HepG2 (cell line): ENCODE measurements around the gene SUSD3. TPM values are rescaled to one million over a fixed set of nuclear protein-coding genes. Genes with fewer than 3 reads are reported as not detected.

Experiments used
- ATAC-seq: fragments of 200-7000 bp; cut with Tn5 transposase; 3 replicates; pipeline ENCODE4 v1.9.1; 2020; ENCODE audit warnings: mild to moderate bottlenecking, moderate library complexity
- BruUV-seq: library from RNA; stranded (reverse); fragments of 400-500 nt; replicated peaks from 2 replicates; lab custom pipeline; 2021; lab: Mats Ljungman, UMichigan
- CTCF ChIA-PET: fragments of 300-600 bp; formaldehyde crosslinking; extraction: SDS; loops from one replicate; lab custom pipeline; 2021; ENCODE audit warnings: low total read pairs, inconsistent platforms, low intra/inter-chr PET ratio; lab: Yijun Ruan, JAX
- POLR2A ChIA-PET: fragments of 350-600 bp; sonication (Branson Sonifier 250); formaldehyde crosslinking; loops from one replicate; lab custom pipeline; 2020; ENCODE audit warnings: antibody characterized with exemption, inconsistent platforms; lab: Yijun Ruan, JAX
- DNase-seq: peaks from one replicate; pipeline ENCODE4 v3.0.0-alpha.2; 2015; ENCODE audit warnings: low spot score
- FAIRE-seq: peaks from 3 replicates; lab custom pipeline; 2011; peaks lifted over from hg19 to GRCh38; lab: Jason Lieb, UNC
- H2AFZ ChIP-seq: one replicate; pipeline ENCODE4 v1.6.1; 2011; ENCODE audit warnings: low read length, inconsistent platforms
- H3K27ac ChIP-seq: fragments of 300-600 bp; 3 replicates; pipeline ENCODE4 v1.8.0; 2011; ENCODE audit warnings: mixed run types, mild to moderate bottlenecking, mixed read lengths, low read length, inconsistent platforms; ENCODE audit not compliant: insufficient read depth; ENCODE audit errors: extremely low read length
- H3K27me3 ChIP-seq, 2 experiments: fragments of 200-600 bp in 1 of 2; 2 replicates in 1 of 2; 3 replicates in 1 of 2; pipeline versions ENCODE4 v1.6.0 to v1.8.0; 2011; ENCODE audit warnings: low read length in 2 of 2, mild to moderate bottlenecking in 2 of 2, moderate library complexity in 2 of 2, inconsistent platforms in 1 of 2; ENCODE audit not compliant: insufficient read depth in 2 of 2, control insufficient read depth in 1 of 2
- H3K36me3 ChIP-seq, 2 experiments: fragments of 200-600 bp in 1 of 2; replicated peaks in 1 of 2; 2 replicates in 1 of 2; 3 replicates in 1 of 2; pipeline versions ENCODE4 v1.5.1 to v1.8.0; 2011; ENCODE audit warnings: low read length in 2 of 2, inconsistent platforms in 1 of 2; ENCODE audit not compliant: insufficient read depth in 2 of 2, control insufficient read depth in 1 of 2
- H3K4me1 ChIP-seq: 2 replicates; pipeline ENCODE4 v1.5.1; 2012; ENCODE audit warnings: low read length, inconsistent platforms; ENCODE audit not compliant: insufficient read depth
- H3K4me2 ChIP-seq: 2 replicates; pipeline ENCODE4 v1.6.0; 2011; ENCODE audit warnings: low read depth, low read length, inconsistent platforms
- H3K4me3 ChIP-seq, 3 experiments: fragments of 200-600 bp in 1 of 3; sonication (generic), shearing (Covaris generic) in 1 of 3; replicated peaks in 1 of 3; 2 replicates each; pipeline ENCODE4 v1.5.1; 2011 to 2016; ENCODE audit warnings: low read length in 3 of 3, inconsistent platforms in 2 of 3, low read depth in 2 of 3, mild to moderate bottlenecking in 2 of 3, control low read depth in 1 of 3, mixed read lengths in 1 of 3; ENCODE audit not compliant: insufficient read depth in 1 of 3
- H3K79me2 ChIP-seq: one replicate; pipeline ENCODE4 v1.6.1; 2011; ENCODE audit warnings: low read length, inconsistent platforms; ENCODE audit not compliant: insufficient read depth
- H3K9ac ChIP-seq: 2 replicates; pipeline ENCODE4 v1.6.0; 2011; ENCODE audit warnings: mild to moderate bottlenecking, low read depth, low read length, inconsistent platforms; ENCODE audit not compliant: insufficient read depth
- H3K9me3 ChIP-seq: 2 replicates; pipeline ENCODE4 v1.5.1; 2012; ENCODE audit warnings: mild to moderate bottlenecking, low read length
- H4K20me1 ChIP-seq: 2 replicates; pipeline ENCODE4 v1.6.0; 2011; ENCODE audit warnings: inconsistent platforms, mild to moderate bottlenecking, low read length, moderate library complexity; ENCODE audit not compliant: insufficient read depth
- ATF7 ChIP-seq, 2 experiments: fragments of 450-650 bp in 1 of 2; sonication (generic) in 1 of 2; formaldehyde crosslinking in 1 of 2; IDR thresholded peaks; 2 replicates each; pipeline versions ENCODE4 v1.4.0 to v1.6.1; 2016 to 2020; ENCODE audit warnings: antibody characterized with exemption in 1 of 2, mild to moderate bottlenecking in 1 of 2, missing genetic modification reagents in 1 of 2
- BRF2 ChIP-seq: sonication (generic); formaldehyde crosslinking; IDR thresholded peaks from 2 replicates; pipeline ENCODE4 v1.8.1; 2022; ENCODE audit warnings: mild to moderate bottlenecking, missing genetic modification reagents
- GLMP ChIP-seq: sonication (generic); formaldehyde crosslinking; IDR thresholded peaks from 2 replicates; pipeline ENCODE4 v1.9.0; 2021; ENCODE audit warnings: missing genetic modification reagents, mild to moderate bottlenecking, borderline replicate concordance
- HOXA7 ChIP-seq: sonication (generic); formaldehyde crosslinking; IDR thresholded peaks from 2 replicates; pipeline ENCODE4 v1.8.1; 2022; ENCODE audit warnings: mild to moderate bottlenecking, missing genetic modification reagents, moderate library complexity
- IKZF1 ChIP-seq: fragments of 450-650 bp; IDR thresholded peaks from 2 replicates; pipeline ENCODE4 v1.7.1; 2016
- IKZF5 ChIP-seq: IDR thresholded peaks from 2 replicates; pipeline ENCODE4 v1.6.1; 2018; ENCODE audit warnings: missing genetic modification reagents, mild to moderate bottlenecking, missing compliant biosample characterization
- PREB ChIP-seq: sonication (generic); formaldehyde crosslinking; IDR thresholded peaks from 2 replicates; pipeline ENCODE4 v1.4.0; 2020; ENCODE audit warnings: missing genetic modification reagents
- TAF1 ChIP-seq: sonication (generic); formaldehyde crosslinking; IDR thresholded peaks from 2 replicates; pipeline ENCODE4 v1.4.0; 2020; ENCODE audit warnings: missing genetic modification reagents
- YEATS2 ChIP-seq: sonication (generic); formaldehyde crosslinking; IDR thresholded peaks from 2 replicates; pipeline ENCODE4 v1.4.0; 2020; ENCODE audit warnings: missing genetic modification reagents, borderline replicate concordance
- ZFAT ChIP-seq: sonication (generic); formaldehyde crosslinking; conservative IDR thresholded peaks from 2 replicates; pipeline ENCODE4 v1.8.1; 2023; ENCODE audit warnings: missing genetic modification reagents, inconsistent platforms
- ZKSCAN5 ChIP-seq: sonication (generic); formaldehyde crosslinking; IDR thresholded peaks from 2 replicates; pipeline ENCODE4 v1.5.1; 2020; ENCODE audit warnings: mild to moderate bottlenecking, missing genetic modification reagents
- ZNF431 ChIP-seq: sonication (generic); formaldehyde crosslinking; IDR thresholded peaks from 2 replicates; pipeline ENCODE4 v1.9.0; 2022; ENCODE audit warnings: missing genetic modification reagents, low read depth, mild to moderate bottlenecking, borderline replicate concordance
- WGBS: methylation state at CpG from one replicate; pipeline ENCODE4 v1.1.6; 2017; ENCODE audit warnings: low lambda C conversion rate; 5-methylcytosine and 5-hydroxymethylcytosine counted together
- in situ Hi-C: cut with HindIII; loops from 2 replicates; pipeline ENCODE4 v1.10.0; 2017; ENCODE audit warnings: low pct_unique_long_range_greater_than_20kb; ENCODE audit not compliant: extremely low pct_ligation_motif_present
- intact Hi-C: fragments of 100-400 bp; cut with micrococcal nuclease; formaldehyde crosslinking; loops from one replicate; pipeline ENCODE4 v1.10.0; 2022; ENCODE audit not compliant: unreplicated experiment
- polyA plus RNA-seq, 8 experiments: library from polyadenylated mRNA; depleted of rRNA in 3 of 8; stranded (reverse) in 7 of 8; unstranded in 1 of 8; fragments of >200 nt; fragmentation: Illumina TruSeq in 4 of 8; extraction: Trizol in 4 of 8; gene quantifications; 2 replicates each; pipeline versions ENCODE4 v1.2.1 to v1.2.3, GENCODE V29; 2011 to 2016; ENCODE audit warnings: low read depth in 4 of 8, missing spikeins in 1 of 8, mixed read lengths in 1 of 8; ENCODE audit not compliant: insufficient read depth in 1 of 8
- total RNA-seq, 5 experiments: library from RNA; depleted of rRNA; stranded (reverse); fragments of >200 nt; fragmentation: Illumina TruSeq; extraction: Trizol; gene quantifications; 2 replicates each; pipeline ENCODE4 v1.2.3, GENCODE V29; 2016; ENCODE audit warnings: low read depth in 1 of 5
- TF ChIP-seq, protein P1 (sequence below): sonication (generic); IDR thresholded peaks from 2 replicates; pipeline ENCODE4 v1.6.1; 2016; ENCODE audit warnings: low read depth, borderline replicate concordance
- TF ChIP-seq, protein P2 (sequence below): sonication (generic); formaldehyde crosslinking; IDR thresholded peaks from 2 replicates; pipeline ENCODE4 v1.8.0; 2022; ENCODE audit warnings: mild to moderate bottlenecking, missing genetic modification reagents; ENCODE audit not compliant: insufficient replicate concordance

The SUSD3 gene
- total and polyA plus RNA-seq, 2 of the 13 experiments (the other 11 are each of a cell fraction or from before 2014, with no cell fraction given) = 7.0 to 9.1 TPM

DNA sequence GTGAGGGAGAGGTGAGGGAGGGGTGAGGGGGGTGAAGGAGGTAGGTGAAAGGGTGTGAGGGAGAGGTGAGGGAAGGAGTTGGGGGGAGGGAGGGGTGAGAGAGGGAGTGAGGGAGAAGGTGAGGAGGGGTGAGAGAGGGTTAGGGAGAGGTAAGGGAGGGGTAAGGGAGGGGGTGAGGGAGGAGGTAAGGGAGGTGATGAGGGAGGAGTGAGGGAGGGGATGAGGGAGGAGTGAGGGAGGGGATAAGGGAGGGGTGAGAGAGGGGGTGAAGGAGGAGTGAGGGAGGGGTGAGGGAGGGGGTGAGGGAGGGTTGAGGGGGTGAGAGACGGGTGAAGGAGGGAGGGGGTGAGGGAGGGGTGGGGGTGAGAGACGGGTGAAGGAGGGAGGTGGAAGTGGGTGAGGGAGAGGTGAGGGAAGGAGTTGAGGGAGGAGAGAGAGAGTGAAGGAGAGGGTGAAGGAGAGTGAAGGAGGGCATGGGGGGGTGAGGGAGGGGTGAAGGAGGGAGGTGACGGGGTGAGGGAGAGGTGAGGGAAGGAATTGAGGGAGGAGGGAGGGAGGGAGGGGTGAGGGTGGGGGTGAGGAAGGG is 57.1 kb downstream of the SUSD3 start:
- H3K4me3 ChIP-seq = no peak overlapping the region

More for the DNA sequence above, 57.1 kb downstream of the SUSD3 start:
- H3K27ac ChIP-seq = no peak overlapping the region
- DNase-seq = no peak
- H3K9me3 ChIP-seq = no peaks in the 10 kb centered on the region
- intact Hi-C loops (no loop called here), in situ Hi-C loops (no loop called here)
- POLR2A ChIA-PET = interaction anchor here (0.7 to 13.7 kb wide), 5 partner anchors 12 to 23 kb away, joined by 3 to 195 read pairs (median 4); partner anchors contain the start of genes CARD19 and NINJ1
- H3K79me2 ChIP-seq = no peaks in the 10 kb centered on the region
- no peak for FAIRE-seq
- CTCF ChIA-PET = no interaction called here
- WGBS = 36% methylated on average over 3 of the region's 3 CpGs
- H3K36me3 ChIP-seq = peaks cover 0 to 4% of the 10 kb centered on the region in 2 experiments; a peak in 1 of 5 replicates
- no peaks in the 10 kb centered on the region for H4K20me1 ChIP-seq
- H3K4me2 ChIP-seq = 0 out of 2 replicates have a peak overlapping the region, but pooled peaks have one; percentile 77
- no peak overlapping the region for H3K9ac ChIP-seq
- no peak for ATAC-seq
- H3K4me1 ChIP-seq = peaks cover 78% of the 10 kb centered on the region
- BruUV-seq = no TSS peak
- H2AFZ ChIP-seq = no peak overlapping the region
- H3K27me3 ChIP-seq = no peaks in the 10 kb centered on the region
- no peak for TF ChIP-seq IKZF1
- TF ChIP-seq, protein P1, sequence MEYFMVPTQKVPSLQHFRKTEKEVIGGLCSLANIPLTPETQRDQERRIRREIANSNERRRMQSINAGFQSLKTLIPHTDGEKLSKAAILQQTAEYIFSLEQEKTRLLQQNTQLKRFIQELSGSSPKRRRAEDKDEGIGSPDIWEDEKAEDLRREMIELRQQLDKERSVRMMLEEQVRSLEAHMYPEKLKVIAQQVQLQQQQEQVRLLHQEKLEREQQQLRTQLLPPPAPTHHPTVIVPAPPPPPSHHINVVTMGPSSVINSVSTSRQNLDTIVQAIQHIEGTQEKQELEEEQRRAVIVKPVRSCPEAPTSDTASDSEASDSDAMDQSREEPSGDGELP = no peak
- TF ChIP-seq HOXA7 (CRISPR knock-in tag) = no peak
- no peak for TF ChIP-seq TAF1 (CRISPR knock-in tag)
- TF ChIP-seq BRF2 (CRISPR knock-in tag) = no peak
- no peak for TF ChIP-seq ZKSCAN5 (CRISPR knock-in tag)
- TF ChIP-seq ATF7 (IDR thresholded peaks at IDR 0.05) = no peak
- no peak for TF ChIP-seq ATF7 (CRISPR knock-in tag; IDR thresholded peaks at IDR 0.05)
- TF ChIP-seq IKZF5 = no peak
- no peak for TF ChIP-seq PREB (CRISPR knock-in tag)
- no peak for TF ChIP-seq GLMP (CRISPR knock-in tag)
- no peak for TF ChIP-seq ZNF431 (CRISPR knock-in tag)
- TF ChIP-seq YEATS2 = no peak
- TF ChIP-seq ZFAT (CRISPR knock-in tag) = no peak
- TF ChIP-seq, protein P2, sequence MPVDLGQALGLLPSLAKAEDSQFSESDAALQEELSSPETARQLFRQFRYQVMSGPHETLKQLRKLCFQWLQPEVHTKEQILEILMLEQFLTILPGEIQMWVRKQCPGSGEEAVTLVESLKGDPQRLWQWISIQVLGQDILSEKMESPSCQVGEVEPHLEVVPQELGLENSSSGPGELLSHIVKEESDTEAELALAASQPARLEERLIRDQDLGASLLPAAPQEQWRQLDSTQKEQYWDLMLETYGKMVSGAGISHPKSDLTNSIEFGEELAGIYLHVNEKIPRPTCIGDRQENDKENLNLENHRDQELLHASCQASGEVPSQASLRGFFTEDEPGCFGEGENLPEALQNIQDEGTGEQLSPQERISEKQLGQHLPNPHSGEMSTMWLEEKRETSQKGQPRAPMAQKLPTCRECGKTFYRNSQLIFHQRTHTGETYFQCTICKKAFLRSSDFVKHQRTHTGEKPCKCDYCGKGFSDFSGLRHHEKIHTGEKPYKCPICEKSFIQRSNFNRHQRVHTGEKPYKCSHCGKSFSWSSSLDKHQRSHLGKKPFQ (CRISPR knock-in tag) = no peak
